ENCODE measurements around the gene MID1. TPM values are rescaled to one million over a fixed set of nuclear protein-coding genes. Genes with fewer than 3 reads are reported as not detected.

Gene MID1
- total and polyA plus RNA-seq, 9 of the 15 experiments (the other 6 are each of a cell fraction or from before 2014, with no cell fraction given) = 0.07 to 0.54 (median 0.33) TPM

GRCh38 chrX:10600479-10600878 is 19.9 kb downstream of the MID1 start:
- Histone ChIP-seq H3K4me3 (no peak overlapping the region), H3K9ac (ENCODE audit: insufficient read depth in 1 of 2, low read depth in 2 of 2, low read length in 2 of 2) (no peak overlapping the region), H3K9me1 (ENCODE audit: control insufficient read depth, insufficient read depth, low read length) (no peaks in the 10 kb centered on the region), H3K9me3 (replicated peaks; ENCODE audit: control insufficient read depth, insufficient read depth, low read depth, low read length) (no peaks in the 10 kb centered on the region), H4K20me1 (replicated peaks; ENCODE audit: control insufficient read depth, insufficient read depth, low read length) (no peaks in the 10 kb centered on the region), H3K27me3 (ENCODE audit: control insufficient read depth in 2 of 2, insufficient read depth in 2 of 2, low read length in 2 of 2) (no peaks in the 10 kb centered on the region), H3K4me2 (ENCODE audit: insufficient read depth, low read length) (no peak overlapping the region), H2AFZ (ENCODE audit: low read depth, low read length) (no peak overlapping the region), H3K36me3 (ENCODE audit: control insufficient read depth, insufficient read depth, low read length) (no peaks in the 10 kb centered on the region), H3K4me1 (replicated peaks in 1 of 2; ENCODE audit: control insufficient read depth in 2 of 2, insufficient read depth in 2 of 2, low read length in 2 of 2) (no peaks in the 10 kb centered on the region), H3K79me2 (ENCODE audit: control insufficient read depth, insufficient read depth, low read length) (no peaks in the 10 kb centered on the region), H3K27ac (ENCODE audit: extremely low read depth, low read depth, low read length) (no peak overlapping the region)
- POLR2A ChIA-PET = no interaction called here
- FAIRE-seq (no peak), ATAC-seq (no peak), DNase-seq (ENCODE audit: extremely low read depth in 1 of 4, low spot score in 3 of 4) (no peak)
- in situ Hi-C loops (cut with MboI) = no loop called here
- intact Hi-C loops (cut with micrococcal nuclease) = no loop called here
- CTCF ChIA-PET (ENCODE audit: low intra/inter-chr PET ratio) = no interaction called here
- WGBS (ENCODE audit: insufficient coverage, low coverage, missing lambda C conversion rate) = 25% methylated on average over 1 of the region's 1 CpG
- no TSS peak for BruUV-seq (replicated peaks)
- no peak for TF ChIP-seq KAT7 (CRISPR knock-in tag; IDR thresholded peaks at IDR 0.05; ENCODE audit: borderline replicate concordance)
- TF ChIP-seq RERE (CRISPR knock-in tag; IDR thresholded peaks at IDR 0.05; ENCODE audit: borderline replicate concordance) = no peak
- TF ChIP-seq ZBTB12 (CRISPR knock-in tag; IDR thresholded peaks at IDR 0.05) = no peak
- no peak for TF ChIP-seq CCAR2 (IDR thresholded peaks at IDR 0.05; ENCODE audit: low read depth, low read length)
- no peak for TF ChIP-seq PPARD (CRISPR knock-in tag; IDR thresholded peaks at IDR 0.05)
- TF ChIP-seq AFF4 (CRISPR knock-in tag; IDR thresholded peaks at IDR 0.05) = no peak
- TF ChIP-seq BCOR (IDR thresholded peaks at IDR 0.05) = no peak
- no peak for TF ChIP-seq E2F5 (CRISPR knock-in tag; IDR thresholded peaks at IDR 0.05)
- no peak for TF ChIP-seq ZNF398 (CRISPR knock-in tag; IDR thresholded peaks at IDR 0.05)
